Right lobe of liver (tissue), 4 donors: Measurements from ENCODE around the gene MED20.

Source experiments
- CTCF ChIP-seq, 4 donors: fragments of 200-600 bp in 3 of 4; fragments of 450-650 bp in 1 of 4; IDR thresholded peaks; one replicate each; pipeline versions ENCODE4 v1.5.1 to v1.8.0; 2016 to 2022; ENCODE audit warnings: antibody characterized with exemption in 4 of 4, mild to moderate bottlenecking in 2 of 4
- POLR2A ChIP-seq: fragments of 450-650 bp; IDR thresholded peaks from one replicate; pipeline ENCODE4 v1.6.1; 2017; ENCODE audit warnings: antibody characterized with exemption, mild to moderate bottlenecking
- donor health status: DM: no; HTN: no; CAD: no.
- donor health status: DM: no; HTN: no; CAD: no.
- donor health status: DM: no; HTN: yes; CAD: no.

- TF ChIP-seq POLR2A (no peak), CTCF (IDR thresholded peaks at IDR 0.05) (no peak)
Observed at GRCh38 chr6:41955412-41955811, 34.5 kb upstream of the MED20 start.
